ENCODE results near the gene GAST. TPM values are rescaled to one million over a fixed set of nuclear protein-coding genes. Genes with fewer than 3 reads are reported as not detected.

The GAST gene
- total and polyA plus RNA-seq, 2 of the 13 experiments (the other 11 are each of a cell fraction or from before 2014, with no cell fraction given) = 0.32 to 0.42 TPM

GRCh38 chr17:41692722-41693521 lies 19.2 kb upstream of the GAST start:
- H3K79me2 ChIP-seq (ENCODE audit: insufficient read depth, low read length) = peaks cover 18% of the 10 kb centered on the region
- H3K27me3 ChIP-seq (ENCODE audit: control insufficient read depth in 1 of 2, insufficient read depth in 2 of 2, low read length in 2 of 2) = no peaks in the 10 kb centered on the region; a peak in 2 of 5 replicates
- BruUV-seq (replicated peaks) = no TSS peak
- FAIRE-seq = no peak
- 98% methylated on average over 11 of the region's 11 CpGs for WGBS (ENCODE audit: low lambda C conversion rate)
- peak; percentile 0; the same call in 2 of the 3 replicates for ATAC-seq
- no peak overlapping the region for H3K4me2 ChIP-seq (ENCODE audit: low read depth, low read length)
- H3K9ac ChIP-seq (ENCODE audit: insufficient read depth, low read depth, low read length) = no peak overlapping the region
- H3K36me3 ChIP-seq (replicated peaks in 1 of 2; ENCODE audit: control insufficient read depth in 1 of 2, insufficient read depth in 2 of 2, low read length in 2 of 2) = peaks cover 22 to 46% of the 10 kb centered on the region in 2 experiments
- no peak overlapping the region for H3K27ac ChIP-seq (ENCODE audit: extremely low read length, insufficient read depth, low read length)
- no peak overlapping the region for H2AFZ ChIP-seq (ENCODE audit: low read length)
- H3K4me3 ChIP-seq (replicated peaks in 1 of 3; ENCODE audit: insufficient read depth in 1 of 3, low read depth in 2 of 3, low read length in 3 of 3) = no peak overlapping the region
- in situ Hi-C loops (cut with HindIII; ENCODE audit: extremely low pct_ligation_motif_present, low pct_unique_long_range_greater_than_20kb) (no loop called here), intact Hi-C loops (cut with micrococcal nuclease; ENCODE audit: unreplicated experiment) (no loop called here)
- ChIA-PET CTCF (ENCODE audit: low intra/inter-chr PET ratio, low total read pairs) (no interaction called here), POLR2A (interaction anchor here (0.6 to 6.6 kb wide), 8 partner anchors 10 to 108 kb away, joined by 3 to 443 read pairs (median 5); no protein-coding TSS in a partner anchor)
- H4K20me1 ChIP-seq (ENCODE audit: insufficient read depth, low read length) = peaks cover 39% of the 10 kb centered on the region
- H3K4me1 ChIP-seq (ENCODE audit: insufficient read depth, low read length) = peaks cover 17% of the 10 kb centered on the region
- DNase-seq (ENCODE audit: low spot score) = no peak
- no peaks in the 10 kb centered on the region for H3K9me3 ChIP-seq (ENCODE audit: low read length)
- 0 out of 2 replicates have a peak, but pooled peaks have one; percentile 34 for TF ChIP-seq ZBTB25 (CRISPR knock-in tag; IDR thresholded peaks at IDR 0.05)
- TF ChIP-seq ZNF567 (CRISPR knock-in tag; IDR thresholded peaks at IDR 0.05; ENCODE audit: borderline replicate concordance) = 0 out of 2 replicates have a peak, but pooled peaks have one; percentile 34
- TF ChIP-seq IKZF5 (CRISPR knock-in tag; IDR thresholded peaks at IDR 0.05) = 0 out of 2 replicates have a peak, but pooled peaks have one; percentile 35
- no peak for TF ChIP-seq MIER2 (CRISPR knock-in tag; IDR thresholded peaks at IDR 0.05)
- no peak for TF ChIP-seq HOXA3 (CRISPR knock-in tag; IDR thresholded peaks at IDR 0.05)
- no peak for TF ChIP-seq ASH2L (IDR thresholded peaks at IDR 0.05; ENCODE audit: insufficient read length, low read depth, low read length)
- 0 out of 2 replicates have a peak, but pooled peaks have one; percentile 39 for TF ChIP-seq ZNF33B (CRISPR knock-in tag; IDR thresholded peaks at IDR 0.05)
- TF ChIP-seq FOXP4 (CRISPR knock-in tag; IDR thresholded peaks at IDR 0.05) = no peak
- TF ChIP-seq SP2 (CRISPR knock-in tag; IDR thresholded peaks at IDR 0.05) = no peak
- TF ChIP-seq MTA3 (CRISPR knock-in tag; IDR thresholded peaks at IDR 0.05) = no peak
- TF ChIP-seq HMG20A (CRISPR knock-in tag; IDR thresholded peaks at IDR 0.05; ENCODE audit: borderline replicate concordance) = no peak
- peak; percentile 28 to 77; a peak in 3 of 4 replicates for TF ChIP-seq POLR2A (IDR thresholded peaks at IDR 0.05; ENCODE audit: insufficient read depth in 1 of 2, low read depth in 2 of 2, low read length in 2 of 2)
- TF ChIP-seq ZNF607 (CRISPR knock-in tag; IDR thresholded peaks at IDR 0.05; ENCODE audit: borderline replicate concordance) = 0 out of 2 replicates have a peak, but pooled peaks have one; percentile 17
- TF ChIP-seq ZNF343 (CRISPR knock-in tag; IDR thresholded peaks at IDR 0.05) = no peak
- TF ChIP-seq EP300 (IDR thresholded peaks at IDR 0.05; ENCODE audit: low read depth in 2 of 2, low read length in 2 of 2) = no peak
- TF ChIP-seq EP300 (CRISPR knock-in tag; IDR thresholded peaks at IDR 0.05; ENCODE audit: borderline replicate concordance) = peak; percentile 31; the same call in 1 of the 2 replicates
- TF ChIP-seq RORA (CRISPR knock-in tag; IDR thresholded peaks at IDR 0.05) = no peak
- 0 out of 2 replicates have a peak, but pooled peaks have one; percentile 1 for TF ChIP-seq MBD4 (IDR thresholded peaks at IDR 0.05; ENCODE audit: borderline replicate concordance, low read length)
- TF ChIP-seq ZNF33A (CRISPR knock-in tag; IDR thresholded peaks at IDR 0.05; ENCODE audit: borderline replicate concordance) = no peak
- TF ChIP-seq IKZF1 (IDR thresholded peaks at IDR 0.05) = no peak
- 0 out of 2 replicates have a peak, but pooled peaks have one; percentile 19 for TF ChIP-seq ATF7-NPFF (CRISPR knock-in tag; IDR thresholded peaks at IDR 0.05; ENCODE audit: low read depth)

All from HepG2 (cell line).